NT2/D1 (cell line): Measurements from ENCODE around the gene EIF5A.

Experiments
- SUZ12 ChIP-seq: IDR thresholded peaks from 2 replicates; pipeline ENCODE4 v1.6.1; 2011; ENCODE audit not compliant: insufficient read length, insufficient read depth; ENCODE audit errors: extremely low read depth
- YY1 ChIP-seq: IDR thresholded peaks from 2 replicates; pipeline ENCODE4 v1.6.1; 2011; ENCODE audit not compliant: insufficient read length, insufficient read depth
- ZNF274 ChIP-seq: IDR thresholded peaks from 2 replicates; pipeline ENCODE4 v1.6.1; 2011; ENCODE audit warnings: mild to moderate bottlenecking, low read depth, low read length

- no peak for TF ChIP-seq ZNF274
- TF ChIP-seq SUZ12 = no peak
- no peak for TF ChIP-seq YY1
These were observed 43.7 kb upstream of the EIF5A start for GRCh38 chr17:7263801-7264078.
